ENCODE measurements around the gene CDH4.

DNA sequence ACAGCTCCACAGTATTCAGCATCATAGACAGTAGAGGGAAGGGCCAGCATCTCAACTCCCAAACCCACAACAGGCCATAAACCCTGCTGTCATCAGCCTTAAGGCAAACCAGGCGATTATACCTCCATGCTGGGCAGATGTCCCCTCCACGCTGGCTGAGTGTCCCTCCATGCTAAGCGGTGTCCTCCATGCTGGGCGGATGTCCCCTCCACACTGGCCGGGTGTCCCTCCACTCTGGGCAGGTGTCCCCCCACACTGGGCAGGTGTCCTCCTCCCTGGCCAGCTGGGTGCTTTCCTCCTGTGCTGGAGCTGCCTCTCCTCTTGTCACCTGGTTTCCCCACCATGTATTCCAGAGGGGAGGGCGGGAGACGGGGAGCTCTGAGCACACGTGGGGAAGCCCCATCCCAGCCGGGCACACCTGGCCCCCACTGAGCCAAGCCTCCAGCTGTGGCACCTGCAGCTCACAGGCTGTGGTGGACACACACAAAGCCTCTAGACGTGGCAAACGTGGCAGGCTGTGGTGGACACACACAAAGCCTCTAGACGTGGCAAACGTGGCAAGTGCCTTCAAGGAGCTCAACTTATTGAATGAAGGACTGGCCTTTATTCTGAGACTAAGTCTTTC is 616.5 kb downstream of the CDH4 start:
- TF ChIP-seq POLR2AphosphoS5 (IDR thresholded peaks at IDR 0.05; ENCODE audit: low read depth, low read length): no peak
- no peak for TF ChIP-seq YY1 (IDR thresholded peaks at IDR 0.05; ENCODE audit: low read depth, low read length)
- TF ChIP-seq, protein P1, sequence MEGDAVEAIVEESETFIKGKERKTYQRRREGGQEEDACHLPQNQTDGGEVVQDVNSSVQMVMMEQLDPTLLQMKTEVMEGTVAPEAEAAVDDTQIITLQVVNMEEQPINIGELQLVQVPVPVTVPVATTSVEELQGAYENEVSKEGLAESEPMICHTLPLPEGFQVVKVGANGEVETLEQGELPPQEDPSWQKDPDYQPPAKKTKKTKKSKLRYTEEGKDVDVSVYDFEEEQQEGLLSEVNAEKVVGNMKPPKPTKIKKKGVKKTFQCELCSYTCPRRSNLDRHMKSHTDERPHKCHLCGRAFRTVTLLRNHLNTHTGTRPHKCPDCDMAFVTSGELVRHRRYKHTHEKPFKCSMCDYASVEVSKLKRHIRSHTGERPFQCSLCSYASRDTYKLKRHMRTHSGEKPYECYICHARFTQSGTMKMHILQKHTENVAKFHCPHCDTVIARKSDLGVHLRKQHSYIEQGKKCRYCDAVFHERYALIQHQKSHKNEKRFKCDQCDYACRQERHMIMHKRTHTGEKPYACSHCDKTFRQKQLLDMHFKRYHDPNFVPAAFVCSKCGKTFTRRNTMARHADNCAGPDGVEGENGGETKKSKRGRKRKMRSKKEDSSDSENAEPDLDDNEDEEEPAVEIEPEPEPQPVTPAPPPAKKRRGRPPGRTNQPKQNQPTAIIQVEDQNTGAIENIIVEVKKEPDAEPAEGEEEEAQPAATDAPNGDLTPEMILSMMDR (IDR thresholded peaks at IDR 0.05; ENCODE audit: control extremely low read depth in 1 of 3, insufficient read depth in 1 of 3, low read depth in 1 of 3, low read length in 3 of 3): no peak
- TF ChIP-seq JUND (IDR thresholded peaks at IDR 0.05; ENCODE audit: low read length): no peak
- no peak for TF ChIP-seq BACH1 (IDR thresholded peaks at IDR 0.05; ENCODE audit: low read length)

Data from H1 (cell line).